Mesendoderm (in vitro differentiated cells): ENCODE data around the gene ACAD11.
"Not testable (repeated sequence)": the region's sequence is repeated elsewhere in the genome, so short reads cannot be mapped to it uniquely, and the experiment has no call there.

ENCODE experiments used
- DNase-seq: peaks from one replicate; pipeline ENCODE4 v3.0.0; 2013
- H2AK5ac ChIP-seq: 2 replicates; pipeline ENCODE4 v1.6.1; 2013; ENCODE audit warnings: low read length, inconsistent platforms
- H2BK120ac ChIP-seq: 2 replicates; pipeline ENCODE4 v1.6.1; 2013; ENCODE audit warnings: low read depth, mild to moderate bottlenecking, low read length, moderate library complexity, mixed read lengths
- H2BK15ac ChIP-seq: replicated peaks from 2 replicates; pipeline ENCODE4 v1.6.1; 2013; ENCODE audit warnings: low read depth, mild to moderate bottlenecking, moderate library complexity
- H2BK5ac ChIP-seq: 2 replicates; pipeline ENCODE4 v1.6.1; 2013; ENCODE audit warnings: low read length, inconsistent platforms
- H3K18ac ChIP-seq: 2 replicates; pipeline ENCODE4 v1.6.1; 2013; ENCODE audit warnings: mild to moderate bottlenecking, low read length, mixed read lengths
- H3K23ac ChIP-seq: one replicate; pipeline ENCODE4 v1.6.1; 2013; ENCODE audit warnings: low read length
- H3K27ac ChIP-seq: 2 replicates; pipeline ENCODE4 v1.5.1; 2013; ENCODE audit warnings: low read depth, mild to moderate bottlenecking, inconsistent platforms, low read length, moderate library complexity
- H3K27me3 ChIP-seq: 2 replicates; pipeline ENCODE4 v1.6.1; 2013; ENCODE audit warnings: low read length, control low read depth, mild to moderate bottlenecking, inconsistent platforms; ENCODE audit not compliant: insufficient read depth, poor library complexity
- H3K36me3 ChIP-seq: 2 replicates; pipeline ENCODE4 v1.6.1; 2013; ENCODE audit warnings: low read length, inconsistent platforms; ENCODE audit not compliant: control insufficient read depth, insufficient read depth
- H3K4ac ChIP-seq: one replicate; pipeline ENCODE4 v1.6.1; 2013; ENCODE audit warnings: low read depth, mild to moderate bottlenecking, low read length, moderate library complexity
- H3K4me1 ChIP-seq: 2 replicates; pipeline ENCODE4 v1.6.1; 2013; ENCODE audit warnings: low read depth, low read length, inconsistent platforms; ENCODE audit not compliant: control insufficient read depth
- H3K4me2 ChIP-seq: 2 replicates; pipeline ENCODE4 v1.6.1; 2013; ENCODE audit warnings: low read length
- H3K4me3 ChIP-seq: 2 replicates; pipeline ENCODE4 v1.5.1; 2013; ENCODE audit warnings: mild to moderate bottlenecking, low read length
- H3K56ac ChIP-seq: one replicate; pipeline ENCODE4 v1.6.1; 2013; ENCODE audit warnings: low read length
- H3K79me1 ChIP-seq: 2 replicates; pipeline ENCODE4 v1.6.1; 2013; ENCODE audit warnings: low read length, inconsistent platforms
- H3K79me2 ChIP-seq: 2 replicates; pipeline ENCODE4 v1.6.1; 2013; ENCODE audit warnings: mild to moderate bottlenecking, low read length; ENCODE audit not compliant: control insufficient read depth, insufficient read depth
- H3K9ac ChIP-seq: 2 replicates; pipeline ENCODE4 v1.6.1; 2013; ENCODE audit warnings: low read length, inconsistent platforms
- H4K5ac ChIP-seq: one replicate; pipeline ENCODE4 v1.6.1; 2013; ENCODE audit warnings: low read length
- H4K8ac ChIP-seq: one replicate; pipeline ENCODE4 v1.6.1; 2013; ENCODE audit warnings: low read depth, mild to moderate bottlenecking, control low read depth, low read length, moderate library complexity
- WGBS: extraction: QIAGEN DNeasy Blood & Tissue Kit; methylation state at CpG from one replicate; pipeline ENCODE4 v1.1.7; 2013; ENCODE audit warnings: low lambda C conversion rate, missing lambda C conversion rate; ENCODE audit not compliant: insufficient coverage; ENCODE audit errors: extremely low coverage; 5-methylcytosine and 5-hydroxymethylcytosine counted together

Gene ACAD11

GRCh38 chr3:132556036-132556386, 103.6 kb downstream of the ACAD11 start:
- not testable (repeated sequence) for H3K36me3 ChIP-seq, H3K4ac ChIP-seq, H2BK5ac ChIP-seq, H3K4me3 ChIP-seq, H2BK120ac ChIP-seq, H3K4me1 ChIP-seq, H2BK15ac ChIP-seq, H3K27me3 ChIP-seq, H3K18ac ChIP-seq, H3K79me2 ChIP-seq, DNase-seq, H3K9ac ChIP-seq, H3K79me1 ChIP-seq, H4K8ac ChIP-seq, H3K4me2 ChIP-seq, H3K56ac ChIP-seq, H3K27ac ChIP-seq, H3K23ac ChIP-seq, H4K5ac ChIP-seq, H2AK5ac ChIP-seq
- no CpG with 5 or more reads among the region's 3 CpGs for WGBS

GRCh38 chr3:132555306-132556035, 104.1 kb downstream of the ACAD11 start:
- Histone ChIP-seq H3K27ac (no peak overlapping the region), H3K4me1 (no peaks in the 10 kb centered on the region), H3K79me1 (no peaks in the 10 kb centered on the region), H3K27me3 (no peaks in the 10 kb centered on the region), H3K56ac (no peak overlapping the region), H2BK15ac (no peak overlapping the region), H2BK5ac (no peak overlapping the region), H3K23ac (no peak overlapping the region), H3K4me2 (no peak overlapping the region), H2AK5ac (no peak overlapping the region), H3K4ac (no peak overlapping the region), H2BK120ac (no peak overlapping the region), H3K18ac (no peak overlapping the region), H3K79me2 (no peaks in the 10 kb centered on the region), H3K4me3 (no peak overlapping the region), H3K36me3 (no peaks in the 10 kb centered on the region), H4K5ac (no peak overlapping the region), H3K9ac (no peak overlapping the region), H4K8ac (no peak overlapping the region)
- WGBS, result no CpG with 5 or more reads among the region's 5 CpGs
- no peak for DNase-seq

GRCh38 chr3:132554437-132554836, 105.2 kb downstream of the ACAD11 start:
- no CpG with 5 or more reads among the region's 8 CpGs for WGBS
- Histone ChIP-seq H3K4me2 (no peak overlapping the region), H2AK5ac (no peak overlapping the region), H3K23ac (no peak overlapping the region), H3K27me3 (no peaks in the 10 kb centered on the region), H3K4me3 (no peak overlapping the region), H3K79me1 (no peaks in the 10 kb centered on the region), H3K4me1 (no peaks in the 10 kb centered on the region), H3K27ac (no peak overlapping the region), H4K5ac (no peak overlapping the region), H3K18ac (no peak overlapping the region), H3K36me3 (no peaks in the 10 kb centered on the region), H3K9ac (no peak overlapping the region), H3K79me2 (no peaks in the 10 kb centered on the region), H2BK15ac (no peak overlapping the region), H4K8ac (no peak overlapping the region), H3K4ac (no peak overlapping the region), H2BK5ac (no peak overlapping the region), H2BK120ac (no peak overlapping the region), H3K56ac (no peak overlapping the region)
- DNase-seq, result no peak

- no peak overlapping the region for H3K4me3 ChIP-seq
- H2BK5ac ChIP-seq, result no peak overlapping the region
- no peak overlapping the region for H2BK15ac ChIP-seq
- no peak overlapping the region for H4K5ac ChIP-seq
- no peaks in the 10 kb centered on the region for H3K79me2 ChIP-seq
- H2AK5ac ChIP-seq, result no peak overlapping the region
- no peaks in the 10 kb centered on the region for H3K4me1 ChIP-seq
- no peak overlapping the region for H3K4me2 ChIP-seq
- no peak overlapping the region for H3K4ac ChIP-seq
- no peak overlapping the region for H3K27ac ChIP-seq
- H4K8ac ChIP-seq, result no peak overlapping the region
- H2BK120ac ChIP-seq, result no peak overlapping the region
- no peaks in the 10 kb centered on the region for H3K36me3 ChIP-seq
- no peak overlapping the region for H3K18ac ChIP-seq
- no peak overlapping the region for H3K9ac ChIP-seq
- no peaks in the 10 kb centered on the region for H3K79me1 ChIP-seq
- H3K56ac ChIP-seq, result no peak overlapping the region
- no peak for DNase-seq
- no peak overlapping the region for H3K23ac ChIP-seq
- no CpG with 5 or more reads among the region's 6 CpGs for WGBS
- no peaks in the 10 kb centered on the region for H3K27me3 ChIP-seq
These were observed 105.8 kb downstream of the ACAD11 start for GRCh38 chr3:132553826-132554225.

GRCh38 chr3:132550579-132551305, 108.9 kb downstream of the ACAD11 start:
- no peaks in the 10 kb centered on the region for H3K79me2 ChIP-seq
- WGBS, result no CpG with 5 or more reads among the region's 3 CpGs
- no peak for DNase-seq
- H2AK5ac ChIP-seq, result no peak overlapping the region
- H3K18ac ChIP-seq, result no peak overlapping the region
- no peak overlapping the region for H3K4ac ChIP-seq
- no peaks in the 10 kb centered on the region for H3K36me3 ChIP-seq
- no peak overlapping the region for H3K4me3 ChIP-seq
- H4K5ac ChIP-seq, result no peak overlapping the region
- H3K9ac ChIP-seq, result no peak overlapping the region
- H3K56ac ChIP-seq, result no peak overlapping the region
- no peak overlapping the region for H4K8ac ChIP-seq
- H3K4me2 ChIP-seq, result no peak overlapping the region
- H3K79me1 ChIP-seq, result no peaks in the 10 kb centered on the region
- H3K23ac ChIP-seq, result no peak overlapping the region
- H2BK120ac ChIP-seq, result no peak overlapping the region
- H3K27ac ChIP-seq, result no peak overlapping the region
- no peak overlapping the region for H2BK15ac ChIP-seq
- H2BK5ac ChIP-seq, result no peak overlapping the region
- no peaks in the 10 kb centered on the region for H3K27me3 ChIP-seq
- no peaks in the 10 kb centered on the region for H3K4me1 ChIP-seq
